Measurements from ENCODE around the gene SUGCT.
"Not testable (repeated sequence)": the region's sequence is repeated elsewhere in the genome, so short reads cannot be mapped to it uniquely, and the experiment has no call there.

Gene SUGCT

GRCh38 chr7:40204581-40204980 lies 69.8 kb downstream of the SUGCT start:
- DNase-seq: no peak

GRCh38 chr7:40205992-40206391 lies 71.2 kb downstream of the SUGCT start:
- DNase-seq: no peak

GRCh38 chr7:40211276-40212003 lies 76.6 kb downstream of the SUGCT start:
- no peak for DNase-seq

- DNase-seq: no peak
Measured at GRCh38 chr7:40213291-40213690, 78.5 kb downstream of the SUGCT start.

- no peak for DNase-seq
Measured at GRCh38 chr7:40213856-40214255, 79.1 kb downstream of the SUGCT start.

GRCh38 chr7:40218612-40219011 lies 83.8 kb downstream of the SUGCT start:
- not testable (repeated sequence) for DNase-seq

- DNase-seq: no peak
Measured at GRCh38 chr7:40219917-40220316, 85.1 kb downstream of the SUGCT start.

- DNase-seq: no peak
Measured at GRCh38 chr7:40220421-40220911, 85.7 kb downstream of the SUGCT start.

- no peak for DNase-seq
Measured at GRCh38 chr7:40221836-40222235, 87.0 kb downstream of the SUGCT start.

GRCh38 chr7:40223451-40224127 lies 88.8 kb downstream of the SUGCT start:
- no peak for DNase-seq

GRCh38 chr7:40230101-40230500 lies 95.3 kb downstream of the SUGCT start:
- no peak for DNase-seq

GRCh38 chr7:40231796-40232195 lies 97.0 kb downstream of the SUGCT start:
- DNase-seq: no peak

- DNase-seq: no peak
Measured at GRCh38 chr7:40232242-40232893, 97.6 kb downstream of the SUGCT start.

- no peak for DNase-seq
Measured at GRCh38 chr7:40234046-40234445, 99.2 kb downstream of the SUGCT start.

- DNase-seq: no peak
Measured at GRCh38 chr7:40234666-40235065, 99.9 kb downstream of the SUGCT start.

GRCh38 chr7:40237731-40238130 lies 102.9 kb downstream of the SUGCT start:
- DNase-seq: no peak

- DNase-seq: no peak
Measured at GRCh38 chr7:40239755-40240303, 105.0 kb downstream of the SUGCT start.

- no peak for DNase-seq
Measured at GRCh38 chr7:40243076-40243475, 108.3 kb downstream of the SUGCT start.

GRCh38 chr7:40244226-40244625 lies 109.4 kb downstream of the SUGCT start:
- no peak for DNase-seq

GRCh38 chr7:40248681-40249080 lies 113.9 kb downstream of the SUGCT start:
- no peak for DNase-seq

GRCh38 chr7:40253444-40253843 lies 118.6 kb downstream of the SUGCT start:
- not testable (repeated sequence) for DNase-seq

GRCh38 chr7:40263752-40264390 lies 129.1 kb downstream of the SUGCT start:
- DNase-seq: no peak

- no peak for DNase-seq
Measured at GRCh38 chr7:40267583-40267982, 132.8 kb downstream of the SUGCT start.
